Activated CD8-positive, alpha-beta memory T cell treated with anti-CD3 and anti-CD28 coated beads for 24 hours (primary cell): Measurements from ENCODE around the gene LZTS3.
"Not testable (repeated sequence)": the region's sequence is repeated elsewhere in the genome, so short reads cannot be mapped to it uniquely, and the experiment has no call there.

Experiments used
- DNase-seq: peaks from one replicate; pipeline ENCODE4 v3.0.0-alpha.2; 2020

LZTS3 gene

DNA sequence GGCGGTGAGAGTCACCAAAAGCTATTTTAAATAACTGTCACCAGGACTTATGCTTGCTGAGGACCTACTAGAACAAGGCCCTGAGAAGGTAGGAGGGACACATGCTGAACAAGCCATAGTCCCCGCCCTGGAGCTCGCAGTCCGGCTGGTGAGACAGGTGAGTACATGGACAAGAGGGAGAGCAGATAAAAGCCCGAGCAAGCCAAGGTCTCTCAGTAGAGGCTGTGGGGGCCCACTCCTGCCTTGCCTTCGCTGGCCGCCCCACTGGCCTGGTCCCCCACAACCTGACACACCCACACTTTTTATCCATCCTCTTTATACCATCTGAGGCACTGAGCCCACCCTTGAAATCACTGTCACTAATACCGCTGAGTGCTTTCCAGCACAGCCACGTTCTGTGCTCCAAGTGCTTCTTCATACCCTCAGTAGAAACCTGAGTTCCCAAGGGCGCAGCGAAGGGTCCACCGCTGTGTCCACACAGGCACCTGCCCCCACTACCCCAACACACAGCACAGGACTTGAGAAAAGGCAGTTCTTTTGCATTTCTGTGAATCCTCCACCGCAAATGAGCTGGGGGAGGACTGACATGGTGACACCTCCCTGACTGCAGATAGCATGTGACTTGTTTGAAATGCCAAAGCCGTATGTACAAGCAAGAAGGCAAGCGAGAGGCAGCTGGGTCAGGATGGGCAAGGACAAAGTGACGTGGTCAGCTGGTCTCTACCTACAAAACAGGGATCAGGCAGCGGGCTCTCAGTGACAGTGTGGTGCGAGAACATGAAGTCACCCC is 19.1 kb upstream of the LZTS3 start:
- no peak for DNase-seq

DNA sequence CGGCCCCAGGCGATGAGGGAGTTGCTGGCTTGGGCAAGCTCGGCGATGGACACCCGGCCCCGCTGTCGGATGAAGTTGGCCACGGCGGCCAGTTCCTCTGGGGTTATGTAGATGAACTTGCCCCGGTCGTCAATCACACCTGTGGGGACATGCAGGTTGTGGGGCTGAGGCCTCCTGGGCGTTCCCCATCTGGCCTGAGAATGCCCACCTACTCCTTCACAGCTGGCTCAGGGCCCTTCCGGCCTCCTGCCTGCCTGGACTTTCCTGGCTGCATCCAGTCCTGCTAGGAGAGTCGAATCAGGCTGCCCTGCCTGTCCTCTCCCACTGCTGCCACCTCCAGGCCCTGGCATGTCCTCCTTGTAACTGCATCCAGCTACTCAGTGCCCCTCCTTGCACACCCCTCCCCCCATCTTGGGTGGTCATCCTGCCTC is 17.3 kb upstream of the LZTS3 start:
- no peak for DNase-seq

DNA sequence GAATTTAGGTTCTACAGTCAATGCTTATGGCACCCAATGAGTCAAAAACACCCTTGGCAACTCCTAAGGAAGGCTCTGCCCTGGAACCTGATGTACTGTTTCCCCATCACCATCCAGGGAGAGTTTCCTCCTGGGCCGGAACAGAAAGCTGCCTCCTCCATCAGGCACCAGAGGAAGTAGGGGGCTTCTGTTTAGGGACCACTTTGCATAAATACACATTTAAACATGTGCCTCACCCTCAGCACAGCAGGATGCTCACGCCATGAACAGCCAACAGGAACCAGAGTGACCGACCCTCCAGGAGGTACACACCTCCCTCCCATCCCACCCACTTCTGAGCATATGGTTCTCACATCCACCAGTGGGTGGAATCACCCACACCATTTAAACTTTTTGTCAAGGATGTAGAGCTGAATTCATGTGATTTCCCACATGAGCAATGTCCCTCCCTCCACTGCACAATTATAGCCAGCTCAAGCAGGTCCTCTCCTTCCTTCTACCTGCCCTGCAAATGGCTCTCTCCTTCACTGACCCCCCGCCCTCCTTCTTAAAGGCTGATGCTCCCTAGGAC is 16.3 kb upstream of the LZTS3 start:
- no peak for DNase-seq

DNA sequence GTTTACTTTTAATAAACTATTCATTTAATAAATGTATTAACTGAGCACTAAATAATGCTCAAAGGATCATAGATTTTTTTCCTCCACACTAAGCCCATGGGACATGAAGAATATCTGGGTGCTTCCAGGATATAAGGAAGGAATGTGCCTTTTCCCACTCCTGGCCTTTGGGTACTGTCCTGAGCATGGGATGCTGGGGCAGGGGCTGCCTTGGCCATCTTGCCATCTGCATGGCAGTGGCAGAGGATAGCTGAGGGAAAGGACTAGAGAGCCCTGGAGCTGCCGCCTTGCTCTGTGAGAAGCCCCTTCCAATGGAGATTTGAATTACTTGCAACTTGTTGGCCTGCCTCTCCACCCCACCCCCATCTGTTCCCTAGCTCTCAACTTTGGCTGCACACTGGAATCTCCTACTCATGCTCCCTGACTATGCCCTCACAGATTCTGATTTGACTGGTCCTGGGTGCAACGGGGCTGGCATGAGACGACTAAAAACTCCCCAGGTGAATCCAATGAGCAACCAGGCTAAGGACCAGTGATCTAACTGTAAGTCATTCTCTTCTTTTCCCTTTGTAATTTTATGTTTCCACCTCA is 15.6 kb upstream of the LZTS3 start:
- DNase-seq = no peak

DNA sequence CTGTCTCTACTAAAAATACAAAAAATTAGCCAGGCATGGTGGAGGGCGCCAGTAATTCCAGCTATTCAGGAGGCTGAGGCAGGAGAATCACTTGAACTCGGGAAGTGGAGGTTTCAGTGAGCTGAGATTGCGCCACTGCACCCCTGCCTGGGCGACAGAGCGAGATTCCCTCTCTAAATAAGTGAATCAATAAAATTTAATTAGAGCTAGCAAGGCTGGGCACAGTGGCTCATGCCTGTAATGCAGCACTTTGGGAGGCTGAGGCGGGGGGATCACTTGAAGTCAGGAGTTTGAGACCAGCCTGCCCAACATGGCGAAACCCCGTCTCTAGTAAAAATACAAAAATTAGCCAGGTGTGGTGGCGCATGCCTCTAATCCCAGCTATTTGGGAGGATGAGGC is 14.5 kb upstream of the LZTS3 start:
- not testable (repeated sequence) for DNase-seq

DNA sequence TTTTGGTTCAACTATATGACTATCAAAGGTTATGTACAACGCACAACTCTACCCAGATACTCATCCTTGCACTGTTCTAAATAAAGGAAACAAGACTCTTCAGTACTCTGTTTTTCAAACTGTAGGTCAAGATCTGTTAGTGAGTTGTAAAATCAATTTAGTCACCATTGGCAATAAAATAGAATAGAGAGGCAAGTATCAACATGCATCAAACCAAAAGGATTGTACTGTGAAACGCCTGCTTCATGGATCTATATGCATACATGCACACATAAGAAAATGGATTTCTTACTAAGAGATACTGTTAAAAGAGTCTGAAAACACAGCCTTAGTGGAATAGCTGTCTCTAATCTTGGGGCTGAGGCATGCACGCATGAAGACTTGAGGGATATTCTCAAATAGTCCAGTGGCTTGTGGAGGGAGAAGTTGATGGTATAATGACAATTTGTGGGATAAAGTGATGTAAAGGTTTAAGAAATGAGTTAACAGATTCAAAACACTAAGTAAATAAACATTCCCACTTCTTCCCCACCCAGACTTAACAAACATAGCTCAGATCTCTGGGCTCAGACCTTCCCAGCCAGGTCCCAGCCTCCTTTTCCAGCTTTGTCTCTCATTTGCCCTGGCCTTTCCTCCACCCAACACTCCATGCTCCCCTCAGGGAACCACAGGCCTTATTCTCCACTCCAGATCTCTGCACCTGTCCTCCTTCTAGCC is 10.7 kb upstream of the LZTS3 start:
- DNase-seq = no peak

DNA sequence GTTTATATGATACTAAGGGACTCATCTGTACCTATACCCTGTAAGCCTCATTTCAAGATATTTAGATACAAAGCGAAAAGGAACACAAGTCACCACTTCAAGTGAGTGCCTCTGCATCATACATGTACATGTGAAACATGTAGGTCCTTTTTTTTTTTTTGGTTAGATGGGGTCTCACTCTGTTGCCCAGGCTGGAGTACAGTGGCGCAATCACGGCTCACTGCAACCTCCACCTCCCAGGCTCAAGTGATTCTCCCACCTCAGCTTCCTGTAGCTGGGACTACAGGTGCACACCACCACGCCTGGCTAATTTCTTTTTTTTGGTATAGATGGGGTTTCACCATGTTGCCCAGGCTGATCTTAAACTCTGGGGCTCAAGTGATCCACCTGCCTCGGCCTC is 9.1 kb upstream of the LZTS3 start:
- not testable (repeated sequence) for DNase-seq

DNA sequence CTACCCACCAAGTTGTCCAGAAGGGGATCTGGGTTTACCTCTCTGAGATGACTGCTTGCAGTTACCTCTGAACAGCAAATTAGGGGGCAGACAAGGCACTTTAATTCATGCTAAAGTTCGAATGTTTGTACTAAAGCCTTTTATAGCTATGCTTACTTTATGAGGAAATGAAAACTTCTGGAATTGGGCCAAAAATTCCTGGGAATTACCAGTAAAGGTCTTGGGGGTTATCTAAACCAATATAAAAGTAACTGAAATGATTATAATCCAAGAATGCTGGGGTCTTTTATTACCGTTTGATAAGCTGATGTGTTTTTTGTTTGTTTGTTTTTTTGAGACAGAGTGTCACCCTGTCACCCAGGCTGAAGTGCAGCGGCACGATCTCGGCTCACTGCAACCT is 7.9 kb upstream of the LZTS3 start:
- no peak for DNase-seq

DNA sequence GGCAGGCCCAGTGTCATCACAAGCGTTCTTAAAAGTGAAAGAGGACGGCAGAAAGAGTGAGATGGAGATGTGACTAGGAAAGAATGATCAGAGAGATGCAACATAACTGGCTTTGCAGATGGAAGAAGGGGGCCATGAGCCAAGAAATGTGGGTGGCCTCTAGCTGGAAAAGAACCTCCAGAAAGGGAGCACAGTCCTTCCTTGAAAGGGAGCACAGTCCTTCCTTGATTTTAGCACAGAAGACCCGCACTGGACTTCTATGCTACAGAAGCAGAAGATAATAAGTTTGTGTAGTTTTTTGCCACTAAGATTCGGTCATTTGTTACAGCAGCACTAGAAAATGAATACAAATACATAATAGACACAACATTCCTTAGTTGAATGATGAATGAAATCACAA is 7.0 kb upstream of the LZTS3 start:
- DNase-seq = no peak

DNA sequence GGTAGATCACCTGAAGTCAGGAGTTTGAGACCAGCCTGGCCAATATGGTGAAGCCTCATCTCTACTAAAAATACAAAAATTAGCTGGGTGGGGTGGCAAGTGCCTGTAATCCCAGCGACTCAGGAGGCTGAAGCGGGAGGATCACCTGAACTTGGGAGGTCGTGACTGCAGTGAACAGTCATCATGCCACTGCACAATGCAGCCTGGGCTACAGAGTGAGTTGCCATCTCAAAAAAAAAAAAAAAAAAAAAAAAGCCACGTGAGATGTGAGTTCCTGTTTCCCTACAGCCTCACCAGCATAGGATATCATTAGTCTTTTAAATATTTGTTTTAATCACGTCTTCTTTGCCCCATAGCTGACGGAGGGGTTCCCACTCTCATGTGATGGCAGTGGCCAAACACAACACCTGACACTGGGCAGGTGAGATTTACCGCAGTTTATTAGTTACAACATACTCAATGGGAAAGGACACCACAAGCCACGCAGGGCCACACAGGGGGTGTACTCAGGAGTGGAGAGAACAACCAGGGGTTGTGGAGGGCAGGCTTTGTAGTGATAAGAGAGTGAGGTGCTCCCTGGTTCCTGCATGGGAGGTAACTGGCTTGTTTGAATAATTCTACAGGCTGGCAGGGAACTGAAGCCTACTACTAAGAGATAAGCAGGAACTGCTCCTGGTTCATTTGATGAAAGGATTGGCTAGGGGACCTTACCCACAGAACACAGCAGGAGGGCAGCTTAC is 4.6 kb upstream of the LZTS3 start:
- no peak for DNase-seq

GRCh38 chr20:3175270-3175669 is 1.9 kb upstream of the LZTS3 start:
- no peak for DNase-seq

GRCh38 chr20:3174442-3175261 is 1.3 kb upstream of the LZTS3 start:
- DNase-seq = no peak

- DNase-seq = peak; percentile 95
Measured at GRCh38 chr20:3173610-3174441, 477 bp upstream of the LZTS3 start.

GRCh38 chr20:3172126-3172932 is 1.0 kb downstream of the LZTS3 start:
- DNase-seq = no peak

DNA sequence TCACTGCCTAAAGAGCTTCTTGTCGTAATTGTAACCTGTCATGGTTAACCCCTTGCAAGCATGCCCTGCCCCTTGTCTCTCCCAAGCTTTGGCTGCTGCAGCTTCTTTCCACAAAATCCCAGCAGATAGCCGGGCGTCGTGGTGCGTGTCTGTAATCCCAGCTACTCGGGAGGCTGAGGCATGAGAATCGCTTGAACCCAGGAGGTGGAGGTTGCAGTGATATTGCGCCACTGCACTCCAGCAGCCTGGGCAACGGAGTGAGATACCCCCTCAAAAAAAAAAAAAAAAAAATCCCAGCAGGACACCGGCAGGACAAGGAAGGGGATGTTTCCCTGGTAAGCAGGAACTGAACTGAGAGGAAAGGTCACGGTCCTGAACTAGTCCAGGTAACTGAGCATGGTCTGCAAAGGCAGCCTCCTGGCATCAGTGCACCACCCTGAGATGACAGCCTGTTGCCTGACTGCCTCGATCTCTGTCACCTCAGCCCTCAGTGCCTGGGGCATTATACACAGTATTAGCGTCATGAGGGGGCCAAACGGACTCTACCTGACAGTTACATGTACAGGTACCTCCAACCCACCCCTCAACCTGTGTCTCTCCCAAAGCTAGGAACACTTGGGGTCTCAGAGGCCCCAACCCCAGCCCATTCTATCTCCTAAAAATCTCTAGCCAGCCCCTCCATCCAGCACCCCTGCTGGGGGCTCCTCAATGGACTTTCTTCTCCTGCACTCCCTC is 1.8 kb downstream of the LZTS3 start:
- no peak for DNase-seq

GRCh38 chr20:3168829-3169590 is 4.3 kb downstream of the LZTS3 start:
- DNase-seq = no peak

DNA sequence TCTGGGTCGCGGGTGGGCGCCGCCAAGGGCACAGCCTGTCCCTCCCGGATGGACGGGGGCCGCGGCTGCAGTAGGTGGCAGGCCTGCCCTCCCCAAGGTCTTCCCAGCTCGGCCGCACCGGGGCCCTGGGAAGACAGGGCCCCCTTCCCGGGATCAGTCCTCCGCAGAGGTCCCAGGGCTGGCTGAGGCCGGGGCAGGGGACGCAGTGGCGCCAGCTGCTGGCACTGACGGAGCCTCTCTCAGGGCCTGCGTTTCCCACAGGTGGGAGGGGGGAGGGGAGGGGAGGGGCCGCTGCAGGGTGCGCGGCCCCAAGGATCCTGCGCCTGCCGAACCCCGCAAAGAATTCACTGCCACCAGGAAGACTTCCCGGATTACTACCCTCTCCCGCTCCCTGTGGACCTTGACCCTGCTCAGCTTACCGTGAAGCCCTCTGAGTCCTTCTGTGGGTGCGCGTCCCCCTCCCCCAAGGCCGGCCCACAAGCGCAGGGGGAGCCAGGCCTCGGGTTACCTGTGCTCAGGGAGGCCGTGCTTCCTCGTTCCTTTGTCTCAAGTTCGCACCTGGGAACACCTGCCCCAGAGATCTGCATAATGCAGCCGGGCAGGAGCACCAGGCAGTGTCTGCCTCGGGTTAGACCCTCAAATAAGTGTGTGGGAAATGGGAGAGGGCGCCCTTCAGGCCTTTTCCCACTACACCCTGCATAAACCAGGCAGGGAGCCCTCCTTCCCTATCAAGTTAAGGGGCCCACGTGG is 5.1 kb downstream of the LZTS3 start:
- DNase-seq = no peak

- no peak for DNase-seq
Measured at GRCh38 chr20:3167738-3168078, 5.6 kb downstream of the LZTS3 start.
